Effector memory CD8-positive, alpha-beta T cell (primary cell): ENCODE data around the gene LPAR2.

ENCODE experiments used
- ATAC-seq: fragments of 150-1000 bp; cut with Tn5 transposase; replicated peaks from 2 replicates; pipeline ENCODE4 v1.10.0; 2021; ENCODE audit warnings: mild to moderate bottlenecking, moderate library complexity
- DNase-seq, 3 experiments: peaks; one replicate each; pipeline ENCODE4 v3.0.0; 2021
- H3K27ac Mint-ChIP-seq, 2 donors: one replicate each; pipeline ENCODE4 v1.8.0; 2022; ENCODE audit warnings: mild to moderate bottlenecking in 2 of 2, mixed read lengths in 2 of 2, moderate library complexity in 2 of 2
- H3K27me3 Mint-ChIP-seq, 2 donors: one replicate each; pipeline ENCODE4 v1.8.0; 2022; ENCODE audit warnings: mixed read lengths in 2 of 2
- H3K36me3 Mint-ChIP-seq: one replicate; pipeline ENCODE4 v1.8.0; 2022; ENCODE audit warnings: mild to moderate bottlenecking, moderate library complexity, mixed read lengths; ENCODE audit not compliant: insufficient read depth
- H3K4me1 Mint-ChIP-seq, 2 donors: one replicate each; pipeline ENCODE4 v1.8.0; 2022; ENCODE audit warnings: low read depth in 2 of 2, mixed read lengths in 2 of 2
- H3K4me3 Mint-ChIP-seq, 2 donors: one replicate each; pipeline ENCODE4 v1.8.0; 2022; ENCODE audit warnings: mild to moderate bottlenecking in 2 of 2, mixed read lengths in 2 of 2, moderate library complexity in 2 of 2
- H3K9me3 Mint-ChIP-seq, 2 donors: one replicate each; pipeline ENCODE4 v1.8.0; 2022; ENCODE audit warnings: mixed read lengths in 2 of 2

The LPAR2 gene

GRCh38 chr19:19661141-19661674, 33.2 kb upstream of the LPAR2 start:
- no peaks in the 10 kb centered on the region for H3K9me3 Mint-ChIP-seq
- DNase-seq (no peak), ATAC-seq (no peak)
- H3K27ac Mint-ChIP-seq: peak overlapping the region; percentile 89 to 97
- peak overlapping the region; percentile 72 to 84 for H3K4me3 Mint-ChIP-seq
- H3K36me3 Mint-ChIP-seq: peaks cover 69% of the 10 kb centered on the region
- peaks cover 24 to 27% of the 10 kb centered on the region in 2 donors for H3K4me1 Mint-ChIP-seq
- no peaks in the 10 kb centered on the region for H3K27me3 Mint-ChIP-seq

- ATAC-seq (no peak), DNase-seq (no peak)
- H3K9me3 Mint-ChIP-seq: no peaks in the 10 kb centered on the region
- H3K27me3 Mint-ChIP-seq: no peaks in the 10 kb centered on the region
- H3K4me3 Mint-ChIP-seq: no peak overlapping the region
- peaks cover 71% of the 10 kb centered on the region for H3K36me3 Mint-ChIP-seq
- H3K27ac Mint-ChIP-seq: peak overlapping the region in 1 of 2 donors; percentile 89
- peaks cover 24 to 27% of the 10 kb centered on the region in 2 donors for H3K4me1 Mint-ChIP-seq
Measured at GRCh38 chr19:19659646-19660245, 31.7 kb upstream of the LPAR2 start.

DNA sequence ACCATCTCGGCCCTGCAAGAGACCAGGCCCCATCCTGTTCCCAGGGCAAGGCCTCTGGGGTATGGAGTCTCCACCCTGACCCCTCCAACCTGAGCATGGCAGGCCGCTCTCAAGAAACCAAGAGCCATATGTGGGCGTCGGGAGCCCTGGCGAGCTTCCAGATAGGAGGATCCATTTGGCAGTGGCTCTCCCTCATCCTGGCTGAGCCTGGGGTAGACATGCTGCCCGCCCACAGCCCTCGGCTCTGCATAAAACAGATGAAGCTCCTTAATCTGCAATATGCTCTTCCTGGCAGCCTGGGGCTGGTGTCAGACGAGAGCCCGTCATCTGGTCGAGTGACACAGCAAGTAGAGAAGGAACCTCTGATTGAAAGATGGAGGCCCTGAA, 29.4 kb upstream of the LPAR2 start:
- Mint-ChIP-seq H3K27me3 (no peaks in the 10 kb centered on the region), H3K36me3 (peaks cover 71% of the 10 kb centered on the region), H3K4me1 (peaks cover 19 to 21% of the 10 kb centered on the region in 2 donors), H3K4me3 (no peak overlapping the region), H3K27ac (no peak overlapping the region), H3K9me3 (no peaks in the 10 kb centered on the region)
- DNase-seq (no peak), ATAC-seq (no peak)

- H3K4me1 Mint-ChIP-seq: peaks cover 13 to 15% of the 10 kb centered on the region in 2 donors
- no peaks in the 10 kb centered on the region for H3K9me3 Mint-ChIP-seq
- peaks cover 71% of the 10 kb centered on the region for H3K36me3 Mint-ChIP-seq
- H3K4me3 Mint-ChIP-seq: no peak overlapping the region
- no peaks in the 10 kb centered on the region for H3K27me3 Mint-ChIP-seq
- no peak for DNase-seq
- no peak for ATAC-seq
- peak overlapping the region in 1 of 2 donors; percentile 22 for H3K27ac Mint-ChIP-seq
Measured at GRCh38 chr19:19656451-19657396, 28.7 kb upstream of the LPAR2 start.

DNA sequence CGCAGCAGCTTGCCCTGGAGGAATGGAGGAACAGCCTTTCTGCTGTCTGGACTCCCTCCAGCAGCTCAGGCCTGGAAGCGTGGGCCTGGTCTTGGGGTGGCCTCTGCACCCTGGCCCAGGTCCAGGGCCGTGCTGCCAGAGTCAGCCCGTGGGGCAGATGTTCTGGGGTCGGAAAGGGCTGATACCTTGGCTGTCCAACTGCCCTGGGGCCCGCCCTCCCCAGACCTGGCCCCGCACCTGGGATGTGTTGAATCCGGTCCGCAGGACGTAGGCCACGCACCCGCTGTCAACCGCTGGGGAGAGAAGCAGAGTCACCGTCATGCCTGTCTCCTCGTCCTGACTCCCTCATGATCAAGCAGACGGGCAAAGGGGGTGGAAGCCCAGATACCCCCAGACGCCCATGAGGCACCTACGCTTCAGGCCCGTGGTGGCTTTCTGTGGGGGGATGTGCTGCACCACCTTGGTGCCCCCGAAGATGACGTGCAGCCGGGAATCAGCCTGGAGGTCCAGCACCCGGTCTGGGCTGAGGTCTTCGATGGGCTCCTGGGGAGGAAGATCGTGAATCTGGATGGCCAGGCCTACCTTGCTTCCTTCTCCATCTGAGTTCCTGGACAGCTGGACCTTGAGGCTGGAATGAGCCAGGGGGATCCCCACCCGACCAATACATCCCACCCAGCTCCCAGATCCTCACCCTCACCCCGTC, 27.8 kb upstream of the LPAR2 start:
- Mint-ChIP-seq H3K9me3 (no peaks in the 10 kb centered on the region), H3K27ac (no peak overlapping the region), H3K36me3 (peaks cover 70% of the 10 kb centered on the region), H3K27me3 (no peaks in the 10 kb centered on the region), H3K4me1 (peaks cover 4 to 5% of the 10 kb centered on the region in 2 donors), H3K4me3 (no peak overlapping the region)
- ATAC-seq (no peak), DNase-seq (no peak)

DNA sequence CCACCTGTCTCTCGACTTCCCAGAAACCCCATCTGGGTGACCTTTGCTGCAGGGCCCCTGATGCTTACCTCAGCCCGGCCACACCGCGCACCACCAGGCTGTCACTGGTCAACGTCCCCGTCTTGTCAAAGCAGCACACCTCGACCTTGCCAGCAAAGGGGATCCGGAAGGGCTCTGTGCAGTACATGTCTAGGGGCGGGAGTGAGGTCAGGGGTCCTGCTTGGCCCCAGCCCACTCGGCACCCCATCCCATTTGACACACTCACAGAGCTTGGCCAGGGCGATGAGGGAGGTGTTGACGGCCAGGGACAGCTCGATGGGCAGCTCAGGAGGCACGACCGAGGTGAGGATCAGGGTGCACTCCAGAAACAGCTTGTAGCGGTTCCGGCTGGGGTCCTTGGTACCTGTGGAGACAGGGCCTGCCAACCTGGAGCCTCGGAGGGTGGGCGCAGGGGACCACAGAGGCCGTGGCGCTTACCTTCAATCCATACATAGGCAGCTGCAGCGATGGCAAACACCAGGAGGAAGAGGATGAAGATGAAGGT, 27.1 kb upstream of the LPAR2 start:
- H3K27ac Mint-ChIP-seq: peak overlapping the region in 1 of 2 donors; percentile 66

GRCh38 chr19:19654441-19654840, 26.4 kb upstream of the LPAR2 start:
- Mint-ChIP-seq H3K36me3 (peaks cover 57% of the 10 kb centered on the region), H3K4me1 (peaks cover 4 to 5% of the 10 kb centered on the region in 2 donors), H3K27me3 (no peaks in the 10 kb centered on the region), H3K27ac (peak overlapping the region in 1 of 2 donors; percentile 66), H3K4me3 (no peak overlapping the region), H3K9me3 (no peaks in the 10 kb centered on the region)
- DNase-seq (no peak), ATAC-seq (no peak)

More for the DNA sequence above, 27.1 kb upstream of the LPAR2 start:
- peaks cover 5% of the 10 kb centered on the region in 2 donors for H3K4me1 Mint-ChIP-seq
- ATAC-seq: no peak
- H3K4me3 Mint-ChIP-seq: no peak overlapping the region
- H3K36me3 Mint-ChIP-seq: peaks cover 64% of the 10 kb centered on the region
- no peaks in the 10 kb centered on the region for H3K27me3 Mint-ChIP-seq
- DNase-seq: no peak
- H3K9me3 Mint-ChIP-seq: no peaks in the 10 kb centered on the region

GRCh38 chr19:19653597-19654147, 25.7 kb upstream of the LPAR2 start:
- H3K9me3 Mint-ChIP-seq: no peaks in the 10 kb centered on the region
- peaks cover 52% of the 10 kb centered on the region for H3K36me3 Mint-ChIP-seq
- no peak for DNase-seq
- no peak overlapping the region for H3K4me3 Mint-ChIP-seq
- no peaks in the 10 kb centered on the region for H3K27me3 Mint-ChIP-seq
- ATAC-seq: no peak
- no peak overlapping the region for H3K27ac Mint-ChIP-seq
- H3K4me1 Mint-ChIP-seq: peaks cover 5 to 6% of the 10 kb centered on the region in 2 donors

GRCh38 chr19:19652482-19653295, 24.7 kb upstream of the LPAR2 start:
- Mint-ChIP-seq H3K36me3 (peaks cover 50% of the 10 kb centered on the region), H3K9me3 (no peaks in the 10 kb centered on the region), H3K27ac (peak overlapping the region in 1 of 2 donors; percentile 70), H3K27me3 (no peaks in the 10 kb centered on the region), H3K4me1 (peaks cover 5 to 6% of the 10 kb centered on the region in 2 donors), H3K4me3 (no peak overlapping the region)
- ATAC-seq (no peak), DNase-seq (no peak)

- Mint-ChIP-seq H3K4me3 (no peak overlapping the region), H3K27ac (peak overlapping the region in 1 of 2 donors; percentile 83), H3K9me3 (no peaks in the 10 kb centered on the region), H3K27me3 (no peaks in the 10 kb centered on the region), H3K36me3 (peaks cover 38% of the 10 kb centered on the region), H3K4me1 (peaks cover 5 to 6% of the 10 kb centered on the region in 2 donors)
- no peak for ATAC-seq
- DNase-seq: no peak
Measured at GRCh38 chr19:19651076-19651475, 23.1 kb upstream of the LPAR2 start.

DNA sequence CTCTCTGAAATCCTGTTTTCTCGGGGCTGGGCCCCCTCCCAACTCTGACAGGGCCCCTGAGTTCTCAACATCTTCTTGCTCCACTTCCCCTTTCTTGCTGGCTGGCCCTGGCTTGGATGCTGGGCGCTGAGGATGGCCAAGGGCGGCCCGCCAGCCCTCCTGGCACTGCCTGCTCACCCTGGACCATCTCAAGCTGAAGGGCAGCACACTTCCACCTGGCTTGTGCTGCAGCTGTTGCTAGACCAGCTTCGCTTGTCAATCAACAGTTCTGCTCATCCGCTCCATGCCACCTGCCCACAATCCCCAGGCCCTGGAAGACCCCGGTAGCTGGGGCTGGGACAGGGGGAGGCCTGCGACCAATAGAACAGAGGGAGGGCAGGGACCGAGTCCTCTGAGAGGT, 22.3 kb upstream of the LPAR2 start:
- H3K4me1 Mint-ChIP-seq: peaks cover 5 to 6% of the 10 kb centered on the region in 2 donors
- ATAC-seq (no peak), DNase-seq (no peak)
- peak overlapping the region in 1 of 2 donors; percentile 83 for H3K27ac Mint-ChIP-seq
- H3K36me3 Mint-ChIP-seq: peaks cover 38% of the 10 kb centered on the region
- H3K4me3 Mint-ChIP-seq: no peak overlapping the region
- H3K27me3 Mint-ChIP-seq: no peaks in the 10 kb centered on the region
- H3K9me3 Mint-ChIP-seq: no peaks in the 10 kb centered on the region

GRCh38 chr19:19649580-19649995, 21.6 kb upstream of the LPAR2 start:
- H3K9me3 Mint-ChIP-seq: no peaks in the 10 kb centered on the region
- DNase-seq: no peak
- no peak for ATAC-seq
- H3K4me3 Mint-ChIP-seq: no peak overlapping the region
- peaks cover 5 to 6% of the 10 kb centered on the region in 2 donors for H3K4me1 Mint-ChIP-seq
- H3K27me3 Mint-ChIP-seq: no peaks in the 10 kb centered on the region
- peaks cover 35% of the 10 kb centered on the region for H3K36me3 Mint-ChIP-seq
- H3K27ac Mint-ChIP-seq: no peak overlapping the region
